GM12878 (cell line): ENCODE data around the gene CAMKK2. TPM values are rescaled to one million over a fixed set of nuclear protein-coding genes. Genes with fewer than 3 reads are reported as not detected.
"Not testable (repeated sequence)": the region's sequence is repeated elsewhere in the genome, so short reads cannot be mapped to it uniquely, and the experiment has no call there.

Source experiments
- ATAC-seq: fragments of 200-7000 bp; cut with Tn5 transposase; 3 replicates; pipeline ENCODE4 v1.9.1; 2020; ENCODE audit warnings: mild to moderate bottlenecking, moderate library complexity
- BruUV-seq: library from RNA; stranded (reverse); fragments of 400-500 nt; replicated peaks from 2 replicates; lab custom pipeline; 2021; lab: Mats Ljungman, UMichigan
- CTCF ChIA-PET: fragments of 300-600 bp; sonication (Branson Sonifier 250); formaldehyde crosslinking; extraction: SDS; loops from one replicate; lab custom pipeline; 2021; ENCODE audit warnings: inconsistent platforms; lab: Yijun Ruan, JAX
- POLR2A ChIA-PET: fragments of 350-600 bp; formaldehyde crosslinking; extraction: SDS; loops from one replicate; lab custom pipeline; 2021; ENCODE audit warnings: inconsistent platforms; lab: Charles Lee
- RAD21 ChIA-PET: fragments of 300-600 bp; sonication (Branson Sonifier 250); formaldehyde crosslinking; loops from one replicate; lab custom pipeline; 2023; ENCODE audit warnings: antibody characterized with exemption; ENCODE audit not compliant: unreplicated experiment; lab: Charles Lee
- SMC1A ChIA-PET: fragments of 300-600 bp; sonication (Branson Sonifier 250); formaldehyde crosslinking; loops from one replicate; lab custom pipeline; 2023; ENCODE audit not compliant: unreplicated experiment, uncharacterized antibody; lab: Charles Lee
- DNase-seq: peaks from one replicate; pipeline ENCODE4 v3.0.0-alpha.2; 2011; ENCODE audit warnings: low read depth, low spot score
- FAIRE-seq: peaks from 3 replicates; lab custom pipeline; 2011; peaks lifted over from hg19 to GRCh38; lab: Jason Lieb, UNC
- H2AFZ ChIP-seq: 2 replicates; pipeline ENCODE4 v1.6.0; 2011; ENCODE audit warnings: low read depth, low read length, control low read depth; ENCODE audit not compliant: control insufficient read depth
- H3K27ac ChIP-seq: 2 replicates; pipeline ENCODE4 v1.5.1; 2011; ENCODE audit warnings: control low read depth; ENCODE audit not compliant: control insufficient read depth, insufficient read depth
- H3K27me3 ChIP-seq, 2 experiments: replicated peaks in 1 of 2; 2 replicates each; pipeline versions ENCODE4 v1.6.0 to v1.6.1; 2011; ENCODE audit warnings: low read length in 1 of 2; ENCODE audit not compliant: control insufficient read depth in 2 of 2, insufficient read depth in 2 of 2
- H3K36me3 ChIP-seq, 2 experiments: 2 replicates each; pipeline ENCODE4 v1.5.1; 2011; ENCODE audit warnings: low read length in 1 of 2; ENCODE audit not compliant: control insufficient read depth in 2 of 2, insufficient read depth in 2 of 2
- H3K4me1 ChIP-seq: 2 replicates; pipeline ENCODE4 v1.6.1; 2011; ENCODE audit warnings: mild to moderate bottlenecking, low read length, moderate library complexity, mixed read lengths; ENCODE audit not compliant: control insufficient read depth, insufficient read depth
- H3K4me2 ChIP-seq: 2 replicates; pipeline ENCODE4 v1.6.0; 2011; ENCODE audit warnings: control low read depth; ENCODE audit not compliant: control insufficient read depth, insufficient read depth
- H3K4me3 ChIP-seq: fragments of 200-600 bp; sonication (generic); 2 replicates; pipeline ENCODE4 v1.5.1; 2016
- H3K79me2 ChIP-seq: 2 replicates; pipeline ENCODE4 v1.6.0; 2011; ENCODE audit warnings: low read length; ENCODE audit not compliant: control insufficient read depth, insufficient read depth
- H3K9ac ChIP-seq: 2 replicates; pipeline ENCODE4 v1.8.0; 2011; ENCODE audit warnings: low read length, control low read depth, mixed read lengths; ENCODE audit not compliant: control insufficient read depth, insufficient read depth
- H3K9me3 ChIP-seq: replicated peaks from 3 replicates; pipeline ENCODE4 v1.5.1; 2011; ENCODE audit warnings: mild to moderate bottlenecking, low read length; ENCODE audit not compliant: control insufficient read depth, insufficient read depth
- H4K20me1 ChIP-seq: 2 replicates; pipeline ENCODE4 v1.6.0; 2011; ENCODE audit not compliant: control insufficient read depth, insufficient read depth
- CBX3 ChIP-seq: fragments of 200-600 bp; sonication (generic); IDR thresholded peaks from 2 replicates; pipeline ENCODE4 v1.6.1; 2016; ENCODE audit warnings: low read depth, borderline replicate concordance
- CEBPB ChIP-seq, 2 experiments: fragments of 150-350 bp in 1 of 2; IDR thresholded peaks; 2 replicates each; pipeline ENCODE4 v1.6.1; 2012 to 2014; ENCODE audit warnings: low read depth in 2 of 2, low read length in 2 of 2, borderline replicate concordance in 1 of 2, inconsistent platforms in 1 of 2
- SP1 ChIP-seq: IDR thresholded peaks from one replicate; pipeline ENCODE4 v1.6.1; 2011; ENCODE audit warnings: low read depth, low read length
- SREBF2 ChIP-seq: IDR thresholded peaks from 2 replicates; pipeline ENCODE4 v1.6.1; 2012; ENCODE audit warnings: mild to moderate bottlenecking, low read length
- STAT1 ChIP-seq: fragments of 450-650 bp; conservative IDR thresholded peaks from 2 replicates; pipeline ENCODE4 v1.6.1; 2014; ENCODE audit warnings: antibody characterized with exemption, mild to moderate bottlenecking
- WGBS: methylation state at CpG from one replicate; pipeline ENCODE4 v1.1.6; 2016; ENCODE audit warnings: low lambda C conversion rate; ENCODE audit not compliant: insufficient replicate concordance, insufficient coverage; ENCODE audit errors: missing lambda C conversion rate; 5-methylcytosine and 5-hydroxymethylcytosine counted together
- in situ Hi-C: fragments of 300-500 bp; cut with MboI; formaldehyde crosslinking; loops from 9 replicates; pipeline ENCODE4 v1.14.3; 2018; ENCODE audit warnings: mixed read lengths
- intact Hi-C: fragments of 100-400 bp; cut with micrococcal nuclease; formaldehyde crosslinking; loops from one replicate; pipeline ENCODE4 v1.14.2; 2022; ENCODE audit not compliant: unreplicated experiment
- polyA plus RNA-seq, 11 experiments: library from polyadenylated mRNA; depleted of rRNA in 4 of 11; unstranded in 6 of 11; stranded (reverse) in 5 of 11; fragments of >200 nt; fragmentation: Nextera tagmentation in 4 of 11; fragmentation: Illumina TruSeq in 1 of 11; extraction: Ambion mirVana in 4 of 11; extraction: Trizol in 1 of 11; gene quantifications; 1 replicate in 1 of 11; 2 replicates in 10 of 11; pipeline versions ENCODE4 v1.2.1 to v1.2.3, GENCODE V29; 2011 to 2016; ENCODE audit warnings: inconsistent platforms in 2 of 11, missing spikeins in 2 of 11, low read depth in 1 of 11
- total RNA-seq, 4 experiments: library from RNA; depleted of rRNA in 3 of 4; stranded (reverse); fragments of >200 nt in 3 of 4; fragmentation: Illumina TruSeq in 1 of 4; extraction: Trizol in 1 of 4; gene quantifications; 2 replicates each; pipeline versions ENCODE4 v1.2.1 to v1.2.3, GENCODE V29; 2013 to 2021

The CAMKK2 gene
- total and polyA plus RNA-seq, 10 of the 15 experiments (the other 5 are each of a cell fraction or from before 2014, with no cell fraction given), result 5.2 to 40.6 (median 26.6) TPM

- DNase-seq, result no peak
- Histone ChIP-seq H3K9ac (no peak overlapping the region), H3K36me3 (peaks cover 2 to 24% of the 10 kb centered on the region in 2 experiments), H3K27ac (no peak overlapping the region), H3K4me1 (no peaks in the 10 kb centered on the region), H3K9me3 (no peaks in the 10 kb centered on the region), H3K27me3 (no peaks in the 10 kb centered on the region), H3K4me2 (no peak overlapping the region), H2AFZ (no peak overlapping the region), H4K20me1 (no peaks in the 10 kb centered on the region), H3K79me2 (no peaks in the 10 kb centered on the region), H3K4me3 (no peak overlapping the region)
- 88% methylated on average over 3 of the region's 3 CpGs for WGBS
- POLR2A ChIA-PET, result no interaction called here
- no peak for FAIRE-seq
- no peak for TF ChIP-seq STAT1
- TF ChIP-seq CEBPB (IDR thresholded peaks at IDR 0.05; ENCODE audit: borderline replicate concordance in 1 of 2, low read depth in 2 of 2, low read length in 2 of 2), result no peak
- no peak for TF ChIP-seq CBX3
- TF ChIP-seq SP1, result no peak
- no peak for TF ChIP-seq SREBF2
- in situ Hi-C loops (no loop called here), intact Hi-C loops (no loop called here)
- BruUV-seq, result no TSS peak
- SMC1A ChIA-PET, result interaction anchor here (0.7 kb wide), 1 partner anchor 481 kb away, joined by 3 read pairs; no protein-coding TSS in a partner anchor
- ATAC-seq, result no peak
- RAD21 ChIA-PET, result interaction anchor here (1.2 kb wide), 1 partner anchor 129 kb away, joined by 3 read pairs; no protein-coding TSS in a partner anchor
- CTCF ChIA-PET, result interaction anchor here (0.7 to 2.0 kb wide), 2 partner anchors 20 to 142 kb away, joined by 3 to 8 read pairs; no protein-coding TSS in a partner anchor
These were observed 17.9 kb upstream of the CAMKK2 start for GRCh38 chr12:121314431-121314830.

GRCh38 chr12:121310231-121310630 is 13.7 kb upstream of the CAMKK2 start:
- ATAC-seq, H4K20me1 ChIP-seq, in situ Hi-C loops, RAD21 ChIA-PET, H3K4me1 ChIP-seq, H2AFZ ChIP-seq, POLR2A ChIA-PET, H3K27ac ChIP-seq, FAIRE-seq, H3K79me2 ChIP-seq, H3K9me3 ChIP-seq, H3K27me3 ChIP-seq, BruUV-seq, H3K9ac ChIP-seq, intact Hi-C loops, H3K4me3 ChIP-seq, H3K4me2 ChIP-seq, DNase-seq: not testable (repeated sequence)
- CTCF ChIA-PET, result interaction anchor here (1.1 kb wide), 1 partner anchor 24 kb away, joined by 3 read pairs; no protein-coding TSS in a partner anchor
- SMC1A ChIA-PET, result interaction anchor here (0.6 to 1.8 kb wide), 2 partner anchors 10 to 123 kb away, joined by 3 to 8 read pairs; no protein-coding TSS in a partner anchor
- peaks cover 4 to 17% of the 10 kb centered on the region in 2 experiments; a peak in 3 of 4 replicates for H3K36me3 ChIP-seq
- 43% methylated on average over 1 of the region's 1 CpG for WGBS

GRCh38 chr12:121307397-121307796 is 10.9 kb upstream of the CAMKK2 start:
- RAD21 ChIA-PET, intact Hi-C loops, H2AFZ ChIP-seq, SMC1A ChIA-PET, H3K9me3 ChIP-seq, FAIRE-seq, H3K4me3 ChIP-seq, H3K27ac ChIP-seq, H3K27me3 ChIP-seq, BruUV-seq, H4K20me1 ChIP-seq, ATAC-seq, in situ Hi-C loops, H3K4me1 ChIP-seq, H3K79me2 ChIP-seq, DNase-seq, H3K4me2 ChIP-seq, H3K9ac ChIP-seq: not testable (repeated sequence)
- ChIA-PET CTCF (interaction anchor here (1.3 kb wide), 1 partner anchor 27 kb away, joined by 3 read pairs; no protein-coding TSS in a partner anchor), POLR2A (interaction anchor here (0.7 kb wide), 1 partner anchor 61 kb away, joined by 3 read pairs; no protein-coding TSS in a partner anchor)
- H3K36me3 ChIP-seq, result peaks cover 4 to 13% of the 10 kb centered on the region in 2 experiments; a peak in 3 of 4 replicates
- WGBS, result 99% methylated on average over 8 of the region's 8 CpGs
